Measurements from ENCODE around the gene NDUFS7.

The NDUFS7 gene

GRCh38 chr19:1411255-1412191, 27.8 kb downstream of the NDUFS7 start:
- in situ Hi-C loops (cut with MboI; ENCODE audit: low sequenced_read_pairs, unreplicated experiment) = no loop called here
- DNase-seq (ENCODE audit: low spot score) = no peak
- TF ChIP-seq CTCF (IDR thresholded peaks at IDR 0.05; ENCODE audit: borderline replicate concordance, control extremely low read depth, extremely low read depth, insufficient read depth, missing control alignments) = no peak

DNA sequence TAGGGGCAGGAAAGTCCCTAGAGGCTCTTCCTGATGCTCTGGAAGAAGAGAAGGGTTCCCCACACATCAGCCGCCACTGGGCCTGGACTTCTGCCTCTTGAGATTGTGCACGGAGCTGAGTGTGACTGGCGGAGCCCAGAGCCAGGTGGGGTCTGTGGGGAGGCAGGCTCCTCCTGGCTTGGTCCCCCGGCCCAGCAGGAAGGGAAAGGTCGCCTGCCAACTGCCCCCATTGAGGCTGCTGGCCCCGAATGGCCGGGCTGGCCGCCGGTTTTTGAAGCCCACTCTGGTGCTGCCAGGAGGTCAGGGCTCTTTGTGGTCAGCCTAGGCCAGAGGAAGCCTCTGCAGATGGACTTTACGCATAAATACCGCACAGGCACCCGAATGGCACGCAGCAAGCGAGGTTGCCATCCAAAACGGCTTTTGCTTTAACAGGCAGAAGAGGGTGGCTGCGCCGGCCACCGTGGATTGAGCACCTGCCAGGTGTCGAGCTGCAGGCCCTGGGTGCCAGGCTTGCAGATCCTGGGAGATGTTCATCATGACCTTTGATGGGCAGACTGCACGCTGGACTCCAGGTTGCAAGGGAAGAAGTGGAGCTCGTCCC, 28.7 kb downstream of the NDUFS7 start:
- TF ChIP-seq CTCF (IDR thresholded peaks at IDR 0.05; ENCODE audit: borderline replicate concordance, control extremely low read depth, extremely low read depth, insufficient read depth, missing control alignments) = no peak
- in situ Hi-C loops (cut with MboI; ENCODE audit: low sequenced_read_pairs, unreplicated experiment) = no loop called here
- DNase-seq (ENCODE audit: low spot score) = no peak

DNA sequence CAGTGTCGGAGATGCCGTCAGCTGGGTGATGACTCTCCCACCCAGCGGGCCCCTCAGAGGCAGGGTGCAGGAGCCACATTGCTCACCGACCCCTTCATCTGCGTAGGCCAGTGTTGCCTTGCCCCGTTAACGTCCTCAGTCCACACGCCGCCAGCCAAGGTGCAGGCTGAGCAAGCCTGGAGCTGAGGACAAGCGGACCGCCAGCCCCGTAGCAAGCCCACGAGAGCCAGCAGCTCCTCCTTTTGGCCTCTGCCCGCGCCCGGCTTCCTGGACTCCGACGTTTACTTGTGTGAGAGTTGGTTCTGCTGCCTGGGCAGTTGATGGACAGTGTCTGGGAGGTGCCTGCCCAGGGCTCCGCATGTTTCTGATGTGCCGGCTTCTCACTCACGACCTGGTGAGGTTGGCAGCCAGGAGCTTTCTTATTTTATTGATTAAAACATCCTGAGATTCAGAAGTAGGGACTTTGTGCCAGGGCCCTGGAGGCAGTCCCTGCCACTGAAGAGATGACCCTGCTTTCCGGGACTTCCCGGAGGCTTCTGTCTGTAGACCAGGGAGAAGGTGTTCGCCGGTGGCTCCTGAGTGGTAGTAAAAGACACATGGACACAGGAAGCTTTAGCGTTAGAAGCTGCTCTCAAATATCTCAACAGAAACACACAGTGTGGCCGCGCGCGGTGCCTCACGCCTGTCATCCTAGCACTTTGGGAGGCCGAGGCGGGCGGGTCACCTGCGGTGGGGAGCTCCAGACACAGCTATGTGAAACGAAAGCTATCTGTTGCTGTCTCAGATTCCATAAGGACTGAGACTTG, 29.5 kb downstream of the NDUFS7 start:
- in situ Hi-C loops (cut with MboI; ENCODE audit: low sequenced_read_pairs, unreplicated experiment) = no loop called here
- TF ChIP-seq CTCF (IDR thresholded peaks at IDR 0.05; ENCODE audit: borderline replicate concordance, control extremely low read depth, extremely low read depth, insufficient read depth, missing control alignments) = no peak
- no peak for DNase-seq (ENCODE audit: low spot score)

DNA sequence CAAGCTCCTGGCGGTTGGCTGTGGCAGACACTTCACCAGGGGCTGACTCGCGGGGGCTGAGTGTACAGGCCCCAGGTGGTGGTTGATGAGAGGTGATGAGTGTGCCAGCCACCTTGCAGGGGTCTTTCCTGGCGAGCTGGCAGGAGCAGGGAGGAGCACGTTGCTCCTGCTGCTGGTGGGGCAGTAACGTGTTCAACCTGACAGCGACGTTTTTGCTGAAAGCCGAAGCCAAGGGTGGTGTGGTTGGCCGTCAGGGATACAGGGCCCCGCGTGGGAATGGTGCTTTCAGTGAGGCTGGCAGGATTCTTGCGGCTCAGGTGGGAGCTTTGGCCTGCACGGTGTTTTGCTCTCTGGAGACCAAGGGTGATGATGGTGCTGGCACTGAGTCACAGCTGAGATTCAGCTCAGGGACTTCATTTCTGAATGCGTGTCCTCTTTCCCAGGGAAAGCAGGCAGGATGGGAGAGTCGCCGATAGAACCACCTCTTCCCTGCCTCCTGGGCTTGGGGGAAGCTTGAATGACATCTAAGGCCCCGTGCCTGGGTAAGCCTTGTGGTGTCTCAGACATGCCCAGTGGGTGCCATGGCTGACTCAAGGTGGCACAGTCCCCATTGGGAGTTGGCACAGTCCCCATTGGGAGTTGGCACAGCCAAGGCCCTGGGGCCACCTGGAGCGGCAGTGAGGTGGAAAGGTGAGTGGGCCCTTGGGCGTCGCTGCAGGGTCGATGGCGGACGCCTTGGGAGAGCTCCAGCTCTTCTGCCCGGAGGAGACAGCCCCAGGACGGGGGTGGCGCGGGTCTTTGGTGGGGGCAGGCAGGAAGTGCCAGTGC, 32.5 kb downstream of the NDUFS7 start:
- in situ Hi-C loops (cut with MboI; ENCODE audit: low sequenced_read_pairs, unreplicated experiment) = no loop called here
- DNase-seq (ENCODE audit: low spot score) = no peak
- TF ChIP-seq CTCF (IDR thresholded peaks at IDR 0.05; ENCODE audit: borderline replicate concordance, control extremely low read depth, extremely low read depth, insufficient read depth, missing control alignments) = no peak

GRCh38 chr19:1417145-1417544, 33.4 kb downstream of the NDUFS7 start:
- no peak for DNase-seq (ENCODE audit: low spot score)
- in situ Hi-C loops (cut with MboI; ENCODE audit: low sequenced_read_pairs, unreplicated experiment) = no loop called here
- no peak for TF ChIP-seq CTCF (IDR thresholded peaks at IDR 0.05; ENCODE audit: borderline replicate concordance, control extremely low read depth, extremely low read depth, insufficient read depth, missing control alignments)
